Measurements from ENCODE around the gene ARMCX4.

- TF ChIP-seq, protein P1, sequence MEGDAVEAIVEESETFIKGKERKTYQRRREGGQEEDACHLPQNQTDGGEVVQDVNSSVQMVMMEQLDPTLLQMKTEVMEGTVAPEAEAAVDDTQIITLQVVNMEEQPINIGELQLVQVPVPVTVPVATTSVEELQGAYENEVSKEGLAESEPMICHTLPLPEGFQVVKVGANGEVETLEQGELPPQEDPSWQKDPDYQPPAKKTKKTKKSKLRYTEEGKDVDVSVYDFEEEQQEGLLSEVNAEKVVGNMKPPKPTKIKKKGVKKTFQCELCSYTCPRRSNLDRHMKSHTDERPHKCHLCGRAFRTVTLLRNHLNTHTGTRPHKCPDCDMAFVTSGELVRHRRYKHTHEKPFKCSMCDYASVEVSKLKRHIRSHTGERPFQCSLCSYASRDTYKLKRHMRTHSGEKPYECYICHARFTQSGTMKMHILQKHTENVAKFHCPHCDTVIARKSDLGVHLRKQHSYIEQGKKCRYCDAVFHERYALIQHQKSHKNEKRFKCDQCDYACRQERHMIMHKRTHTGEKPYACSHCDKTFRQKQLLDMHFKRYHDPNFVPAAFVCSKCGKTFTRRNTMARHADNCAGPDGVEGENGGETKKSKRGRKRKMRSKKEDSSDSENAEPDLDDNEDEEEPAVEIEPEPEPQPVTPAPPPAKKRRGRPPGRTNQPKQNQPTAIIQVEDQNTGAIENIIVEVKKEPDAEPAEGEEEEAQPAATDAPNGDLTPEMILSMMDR (IDR thresholded peaks at IDR 0.05) = no peak
- no peak for TF ChIP-seq POLR2A (IDR thresholded peaks at IDR 0.05)
These were observed 34.3 kb upstream of the ARMCX4 start for GRCh38 chrX:101450961-101451360.

Measured in adrenal gland (tissue), 5 donors.